Tibial nerve (tissue), 4 donors: ENCODE measurements around the gene ASCC2.

ENCODE experiments used
- CTCF ChIP-seq, 5 experiments: fragments of 200-600 bp in 3 of 5; fragments of 450-650 bp in 2 of 5; sonication (generic) in 3 of 5; IDR thresholded peaks; one replicate each; pipeline ENCODE4 v1.5.1; 2016 to 2019; ENCODE audit warnings: antibody characterized with exemption in 5 of 5, mild to moderate bottlenecking in 3 of 5, moderate library complexity in 2 of 5
- EP300 ChIP-seq, 2 donors: sonication (generic); formaldehyde crosslinking; IDR thresholded peaks; one replicate each; pipeline ENCODE4 v1.6.1; 2017; ENCODE audit warnings: antibody characterized with exemption in 2 of 2, mild to moderate bottlenecking in 1 of 2
- POLR2A ChIP-seq, 2 donors: fragments of 450-650 bp; IDR thresholded peaks; one replicate each; pipeline ENCODE4 v1.6.1; 2017; ENCODE audit warnings: antibody characterized with exemption in 2 of 2, mild to moderate bottlenecking in 2 of 2, moderate library complexity in 2 of 2

- TF ChIP-seq CTCF (IDR thresholded peaks at IDR 0.05), result no peak
- TF ChIP-seq POLR2A (IDR thresholded peaks at IDR 0.05), result no peak
- TF ChIP-seq EP300 (IDR thresholded peaks at IDR 0.05), result peak in 1 of 2 donors; percentile 46
Observed at GRCh38 chr22:29842740-29843139, 4.7 kb upstream of the ASCC2 start.
